Measurements from ENCODE around the gene NIF3L1. TPM values are rescaled to one million over a fixed set of nuclear protein-coding genes. Genes with fewer than 3 reads are reported as not detected.

Gene NIF3L1
- 13.7 and 14.3 TPM in 2 replicates for total RNA-seq

GRCh38 chr2:200888704-200889625 is at the start of gene NIF3L1, which contains the start of gene PPIL3:
Gene NIF3L1 (plus strand): TSS chr2:200889371. CDS start chr2:200891944, 2,573 bp downstream.
Gene PPIL3 (minus strand): TSS chr2:200889077. CDS start chr2:200887615, 1,462 bp downstream.

GRCh38 chr2:200864176-200865034 is 24.8 kb upstream of the NIF3L1 start, which contains the start of gene CLK1:
Gene CLK1 (minus strand): TSS chr2:200864658. CDS start chr2:200861862, 2,796 bp downstream.

Other genes with a start within 250 kb of the NIF3L1 start
- 567 and 584 TPM in 2 replicates for gene BZW1, start 77.5 kb upstream of the NIF3L1 start, total RNA-seq
- 77.5 and 84.1 TPM in 2 replicates for gene CLK1, start 24.7 kb upstream of the NIF3L1 start, total RNA-seq
- 32.6 and 36.1 TPM in 2 replicates for gene PPIL3, start 294 bp upstream of the NIF3L1 start, total RNA-seq
- 15.4 and 15.7 TPM in 2 replicates for gene ORC2, start 74.3 kb downstream of the NIF3L1 start, total RNA-seq
- gene HYCC2, start 182.3 kb downstream of the NIF3L1 start, total RNA-seq: 10.4 and 13.5 TPM in 2 replicates
- gene NDUFB3, start 182.6 kb downstream of the NIF3L1 start, total RNA-seq: 116 and 123 TPM in 2 replicates
- gene CFLAR, start 226.8 kb downstream of the NIF3L1 start, total RNA-seq: 194 and 279 TPM in 2 replicates